GM10248 (cell line): ENCODE results near the gene SLC1A3.

Experiments used
- CTCF ChIA-PET: fragments of 300-600 bp; sonication (Branson Sonifier 250); formaldehyde crosslinking; extraction: SDS; loops from one replicate; lab custom pipeline; 2021; ENCODE audit warnings: antibody characterized with exemption; lab: Yijun Ruan, JAX
- POLR2A ChIA-PET: fragments of 350-650 bp; sonication (Branson Sonifier 250); formaldehyde crosslinking; extraction: SDS; loops from one replicate; lab custom pipeline; 2020; ENCODE audit warnings: antibody characterized with exemption; lab: Yijun Ruan, JAX
- DNase-seq: peaks from one replicate; pipeline ENCODE4 v3.0.0; 2012; ENCODE audit errors: extremely low spot score
- TF ChIP-seq, protein P1 (sequence below): IDR thresholded peaks from 2 replicates; pipeline ENCODE4 v1.5.1; 2012; ENCODE audit warnings: mild to moderate bottlenecking, low read depth; ENCODE audit errors: extremely low read depth, missing control alignments, control extremely low read depth

The SLC1A3 gene

DNA sequence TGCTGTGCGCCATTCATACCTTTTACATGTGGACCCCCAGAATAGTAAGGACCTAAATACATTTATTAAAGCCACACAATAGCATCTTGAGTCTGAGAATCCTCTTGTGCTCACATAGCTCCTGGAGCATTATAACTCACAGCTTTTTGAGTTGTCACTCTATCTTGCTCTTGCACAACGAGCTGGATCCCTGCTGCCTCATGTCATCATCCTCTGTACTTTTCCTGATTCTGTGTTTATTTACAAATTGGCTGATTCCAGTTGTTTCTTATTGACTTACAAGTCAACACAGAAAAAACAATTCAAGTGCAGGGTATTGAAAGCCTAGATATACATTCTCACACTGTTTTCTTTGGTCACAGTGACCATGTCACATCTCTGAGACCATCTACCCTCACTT is 112.9 kb downstream of the SLC1A3 start:
- TF ChIP-seq, protein P1, sequence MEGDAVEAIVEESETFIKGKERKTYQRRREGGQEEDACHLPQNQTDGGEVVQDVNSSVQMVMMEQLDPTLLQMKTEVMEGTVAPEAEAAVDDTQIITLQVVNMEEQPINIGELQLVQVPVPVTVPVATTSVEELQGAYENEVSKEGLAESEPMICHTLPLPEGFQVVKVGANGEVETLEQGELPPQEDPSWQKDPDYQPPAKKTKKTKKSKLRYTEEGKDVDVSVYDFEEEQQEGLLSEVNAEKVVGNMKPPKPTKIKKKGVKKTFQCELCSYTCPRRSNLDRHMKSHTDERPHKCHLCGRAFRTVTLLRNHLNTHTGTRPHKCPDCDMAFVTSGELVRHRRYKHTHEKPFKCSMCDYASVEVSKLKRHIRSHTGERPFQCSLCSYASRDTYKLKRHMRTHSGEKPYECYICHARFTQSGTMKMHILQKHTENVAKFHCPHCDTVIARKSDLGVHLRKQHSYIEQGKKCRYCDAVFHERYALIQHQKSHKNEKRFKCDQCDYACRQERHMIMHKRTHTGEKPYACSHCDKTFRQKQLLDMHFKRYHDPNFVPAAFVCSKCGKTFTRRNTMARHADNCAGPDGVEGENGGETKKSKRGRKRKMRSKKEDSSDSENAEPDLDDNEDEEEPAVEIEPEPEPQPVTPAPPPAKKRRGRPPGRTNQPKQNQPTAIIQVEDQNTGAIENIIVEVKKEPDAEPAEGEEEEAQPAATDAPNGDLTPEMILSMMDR = no peak
- ChIA-PET CTCF (interaction anchor here (1.0 to 14.5 kb wide), 6 partner anchors 9 to 26 kb away, joined by 3 to 189 read pairs (median 10); no protein-coding TSS in a partner anchor), POLR2A (interaction anchor here (0.5 kb wide), 1 partner anchor 10 kb away, joined by 8 read pairs; no protein-coding TSS in a partner anchor)
- no peak for DNase-seq

DNA sequence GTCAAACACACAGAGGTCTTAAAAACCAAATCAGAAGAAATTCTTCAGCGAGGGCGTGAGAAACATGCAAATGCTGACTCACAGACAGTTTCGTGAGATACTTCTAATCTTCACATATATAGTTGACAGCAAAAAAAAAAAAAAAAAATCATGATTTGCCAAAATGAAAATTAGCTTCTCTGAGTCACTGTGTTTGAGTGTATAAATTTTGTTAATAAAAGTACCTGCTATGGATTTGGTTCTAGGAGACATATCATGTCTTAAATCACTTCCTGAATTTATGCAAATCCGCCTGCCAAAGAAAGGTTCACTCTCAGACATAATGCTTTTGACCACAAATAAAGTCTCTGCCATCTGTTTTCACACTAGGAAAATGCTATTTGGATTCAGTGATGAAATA is 114.3 kb downstream of the SLC1A3 start:
- POLR2A ChIA-PET = interaction anchor here (1.2 kb wide), 1 partner anchor 20 kb away, joined by 3 read pairs; no protein-coding TSS in a partner anchor
- TF ChIP-seq, protein P1 = no peak
- DNase-seq = peak; percentile 28
- CTCF ChIA-PET = interaction anchor here (2.7 to 14.5 kb wide), 3 partner anchors 9 to 27 kb away, joined by 13 to 189 read pairs (median 95); no protein-coding TSS in a partner anchor

DNA sequence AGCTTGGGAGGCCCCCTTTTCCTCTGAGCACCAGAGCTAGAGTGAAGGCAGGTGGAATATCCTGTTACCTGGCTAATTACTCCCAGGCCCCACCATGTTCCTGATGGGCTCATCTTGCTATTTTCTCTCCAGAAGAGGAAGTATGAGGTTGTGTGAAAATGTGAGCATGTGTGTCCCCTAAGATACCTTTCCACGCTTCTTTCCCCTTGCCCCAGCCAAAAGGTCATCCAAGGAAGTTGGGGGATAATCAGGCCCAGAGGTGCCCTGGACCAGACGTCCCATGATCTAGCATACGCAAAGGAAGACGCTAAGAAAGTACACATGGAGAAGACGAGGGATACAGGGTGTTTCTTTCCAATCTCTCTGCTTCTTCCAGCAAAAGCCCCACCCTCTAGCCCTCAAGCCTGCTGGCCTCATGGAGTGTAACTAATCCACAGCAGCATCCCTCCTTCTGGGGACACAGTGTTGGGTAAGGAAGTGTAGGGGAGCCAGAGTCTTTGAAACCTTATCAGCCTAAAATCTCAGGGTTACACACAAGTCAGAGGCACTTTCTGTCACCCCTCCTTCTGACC is 115.3 kb downstream of the SLC1A3 start:
- POLR2A ChIA-PET = no interaction called here
- no peak for DNase-seq
- TF ChIP-seq, protein P1 = no peak
- CTCF ChIA-PET = interaction anchor here (0.7 to 14.5 kb wide), 7 partner anchors 15 to 456 kb away, joined by 3 to 189 read pairs (median 4); no protein-coding TSS in a partner anchor

DNA sequence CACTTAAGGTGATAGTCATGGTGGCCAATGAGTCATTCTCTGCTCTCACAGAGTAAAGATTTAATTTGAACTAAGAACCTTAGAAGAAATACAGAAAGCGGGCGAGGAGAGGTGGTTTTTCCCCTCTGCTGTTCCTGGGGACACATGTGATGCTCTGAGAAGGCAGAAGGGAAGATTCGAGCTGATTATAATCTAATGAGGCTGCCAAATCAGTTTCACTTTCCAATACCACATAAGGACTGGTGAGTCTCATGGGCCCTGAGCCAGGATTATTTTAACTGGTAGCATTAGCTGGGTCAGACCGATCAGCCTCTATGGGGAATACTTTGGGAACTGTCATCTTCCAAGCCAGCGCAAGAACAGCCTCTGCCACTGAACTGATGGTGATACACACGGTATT is 116.5 kb downstream of the SLC1A3 start:
- DNase-seq = no peak
- TF ChIP-seq, protein P1 = no peak
- CTCF ChIA-PET = interaction anchor here (0.9 to 14.5 kb wide), 9 partner anchors 10 to 458 kb away, joined by 3 to 189 read pairs (median 4); no protein-coding TSS in a partner anchor
- POLR2A ChIA-PET = no interaction called here

DNA sequence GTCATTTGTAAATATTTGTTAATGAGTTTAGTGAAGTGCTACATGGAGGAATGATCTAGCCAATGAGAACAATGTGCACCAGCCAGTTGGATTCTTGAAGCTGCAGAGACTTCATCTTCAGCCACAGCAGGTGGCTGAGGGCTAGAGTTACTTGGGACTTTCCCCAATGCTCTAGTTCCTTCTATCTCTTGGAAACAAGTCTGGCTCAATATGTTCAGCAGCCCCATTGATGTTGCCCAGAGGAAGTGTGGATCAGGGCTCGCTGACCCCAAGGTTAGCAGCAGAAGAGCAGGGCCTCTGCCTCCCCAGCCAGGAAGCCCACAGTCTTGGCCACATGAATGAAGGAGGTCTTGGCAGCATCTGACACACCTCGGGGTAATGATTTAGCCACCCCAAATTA is 117.5 kb downstream of the SLC1A3 start:
- DNase-seq = peak; percentile 63
- ChIA-PET CTCF (interaction anchor here (0.8 to 14.5 kb wide), 11 partner anchors 9 to 282 kb away, joined by 3 to 189 read pairs (median 6); no protein-coding TSS in a partner anchor), POLR2A (no interaction called here)
- TF ChIP-seq, protein P1 = no peak

DNA sequence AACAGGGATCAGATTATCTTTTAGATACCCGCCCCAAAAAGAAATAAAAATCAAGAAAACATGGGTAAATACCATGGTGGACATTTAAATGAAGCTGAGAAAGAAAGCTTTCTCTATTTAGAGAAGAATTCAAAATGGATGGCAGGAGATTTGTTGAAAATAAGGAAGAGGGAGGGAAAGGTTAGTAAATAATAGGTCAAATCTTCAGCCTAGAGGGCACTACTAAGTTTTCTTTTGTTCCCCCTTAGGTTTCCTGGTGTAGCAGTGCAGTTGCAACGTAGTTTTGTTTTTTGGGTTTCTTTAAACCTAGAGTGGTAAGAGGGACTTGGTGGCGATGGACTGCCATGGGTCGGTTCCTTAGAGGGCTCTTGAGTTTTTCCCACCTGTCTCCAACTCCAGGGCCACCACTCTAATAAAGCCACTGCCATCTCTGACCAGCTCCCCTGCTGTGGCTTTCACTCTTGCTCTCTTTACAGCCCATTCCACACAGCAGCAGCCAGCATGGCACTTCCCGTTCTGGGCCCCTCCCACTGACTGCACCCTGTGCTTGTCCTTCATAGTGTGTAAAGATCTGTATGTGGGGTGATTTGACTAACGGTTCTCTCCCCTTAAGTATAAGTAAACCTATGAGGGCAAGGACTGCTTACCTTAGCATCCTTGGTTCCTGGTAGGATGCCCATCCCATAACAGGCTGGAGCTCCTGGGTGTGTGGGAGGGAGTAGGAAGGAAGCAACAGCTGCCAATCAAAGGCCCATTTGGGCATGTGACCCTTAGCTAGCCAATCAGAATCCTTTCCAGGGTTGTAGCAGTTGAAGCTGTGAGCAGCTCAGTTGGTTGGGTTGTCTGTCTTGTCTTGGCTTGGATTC is 118.3 kb downstream of the SLC1A3 start:
- ChIA-PET POLR2A (interaction anchor here (1.1 kb wide), 1 partner anchor 151 kb away, joined by 5 read pairs; the partner anchor contains the start of gene NIPBL), CTCF (interaction anchor here (0.6 to 14.5 kb wide), 16 partner anchors 10 to 281 kb away, joined by 3 to 189 read pairs (median 6); no protein-coding TSS in a partner anchor)
- TF ChIP-seq, protein P1 = no peak
- peak; percentile 88 for DNase-seq
